GM12878 (cell line): Measurements from ENCODE around the gene IQCK. TPM values are rescaled to one million over a fixed set of nuclear protein-coding genes. Genes with fewer than 3 reads are reported as not detected.

Experiments used
- ATAC-seq: fragments of 200-7000 bp; cut with Tn5 transposase; 3 replicates; pipeline ENCODE4 v1.9.1; 2020; ENCODE audit warnings: mild to moderate bottlenecking, moderate library complexity
- BruUV-seq: library from RNA; stranded (reverse); fragments of 400-500 nt; replicated peaks from 2 replicates; lab custom pipeline; 2021; lab: Mats Ljungman, UMichigan
- CTCF ChIA-PET: fragments of 300-600 bp; sonication (Branson Sonifier 250); formaldehyde crosslinking; extraction: SDS; loops from one replicate; lab custom pipeline; 2021; ENCODE audit warnings: inconsistent platforms; lab: Yijun Ruan, JAX
- POLR2A ChIA-PET: fragments of 350-600 bp; formaldehyde crosslinking; extraction: SDS; loops from one replicate; lab custom pipeline; 2021; ENCODE audit warnings: inconsistent platforms; lab: Charles Lee
- RAD21 ChIA-PET: fragments of 300-600 bp; sonication (Branson Sonifier 250); formaldehyde crosslinking; loops from one replicate; lab custom pipeline; 2023; ENCODE audit warnings: antibody characterized with exemption; ENCODE audit not compliant: unreplicated experiment; lab: Charles Lee
- SMC1A ChIA-PET: fragments of 300-600 bp; sonication (Branson Sonifier 250); formaldehyde crosslinking; loops from one replicate; lab custom pipeline; 2023; ENCODE audit not compliant: unreplicated experiment, uncharacterized antibody; lab: Charles Lee
- DNase-seq: peaks from one replicate; pipeline ENCODE4 v3.0.0-alpha.2; 2011; ENCODE audit warnings: low read depth, low spot score
- FAIRE-seq: peaks from 3 replicates; lab custom pipeline; 2011; peaks lifted over from hg19 to GRCh38; lab: Jason Lieb, UNC
- H2AFZ ChIP-seq: 2 replicates; pipeline ENCODE4 v1.6.0; 2011; ENCODE audit warnings: low read depth, low read length, control low read depth; ENCODE audit not compliant: control insufficient read depth
- H3K27ac ChIP-seq: 2 replicates; pipeline ENCODE4 v1.5.1; 2011; ENCODE audit warnings: control low read depth; ENCODE audit not compliant: control insufficient read depth, insufficient read depth
- H3K27me3 ChIP-seq, 2 experiments: replicated peaks in 1 of 2; 2 replicates each; pipeline versions ENCODE4 v1.6.0 to v1.6.1; 2011; ENCODE audit warnings: low read length in 1 of 2; ENCODE audit not compliant: control insufficient read depth in 2 of 2, insufficient read depth in 2 of 2
- H3K36me3 ChIP-seq, 2 experiments: 2 replicates each; pipeline ENCODE4 v1.5.1; 2011; ENCODE audit warnings: low read length in 1 of 2; ENCODE audit not compliant: control insufficient read depth in 2 of 2, insufficient read depth in 2 of 2
- H3K4me1 ChIP-seq: 2 replicates; pipeline ENCODE4 v1.6.1; 2011; ENCODE audit warnings: mild to moderate bottlenecking, low read length, moderate library complexity, mixed read lengths; ENCODE audit not compliant: control insufficient read depth, insufficient read depth
- H3K4me2 ChIP-seq: 2 replicates; pipeline ENCODE4 v1.6.0; 2011; ENCODE audit warnings: control low read depth; ENCODE audit not compliant: control insufficient read depth, insufficient read depth
- H3K4me3 ChIP-seq: fragments of 200-600 bp; sonication (generic); 2 replicates; pipeline ENCODE4 v1.5.1; 2016
- H3K79me2 ChIP-seq: 2 replicates; pipeline ENCODE4 v1.6.0; 2011; ENCODE audit warnings: low read length; ENCODE audit not compliant: control insufficient read depth, insufficient read depth
- H3K9ac ChIP-seq: 2 replicates; pipeline ENCODE4 v1.8.0; 2011; ENCODE audit warnings: low read length, control low read depth, mixed read lengths; ENCODE audit not compliant: control insufficient read depth, insufficient read depth
- H3K9me3 ChIP-seq: replicated peaks from 3 replicates; pipeline ENCODE4 v1.5.1; 2011; ENCODE audit warnings: mild to moderate bottlenecking, low read length; ENCODE audit not compliant: control insufficient read depth, insufficient read depth
- H4K20me1 ChIP-seq: 2 replicates; pipeline ENCODE4 v1.6.0; 2011; ENCODE audit not compliant: control insufficient read depth, insufficient read depth
- CHD2 ChIP-seq: IDR thresholded peaks from 2 replicates; pipeline ENCODE4 v1.6.1; 2011; ENCODE audit warnings: low read depth, low read length, improper control_type of control experiment, borderline replicate concordance
- IRF3 ChIP-seq: fragments of 450-650 bp; IDR thresholded peaks from 2 replicates; pipeline ENCODE4 v1.6.1; 2014; ENCODE audit warnings: mild to moderate bottlenecking
- SRF ChIP-seq, 2 experiments: IDR thresholded peaks; 2 replicates each; pipeline ENCODE4 v1.6.1; 2011; ENCODE audit warnings: low read depth in 2 of 2, low read length in 2 of 2, mild to moderate bottlenecking in 1 of 2, moderate library complexity in 1 of 2
- WGBS: methylation state at CpG from one replicate; pipeline ENCODE4 v1.1.6; 2016; ENCODE audit warnings: low lambda C conversion rate; ENCODE audit not compliant: insufficient replicate concordance, insufficient coverage; ENCODE audit errors: missing lambda C conversion rate; 5-methylcytosine and 5-hydroxymethylcytosine counted together
- in situ Hi-C: fragments of 300-500 bp; cut with MboI; formaldehyde crosslinking; loops from 9 replicates; pipeline ENCODE4 v1.14.3; 2018; ENCODE audit warnings: mixed read lengths
- intact Hi-C: fragments of 100-400 bp; cut with micrococcal nuclease; formaldehyde crosslinking; loops from one replicate; pipeline ENCODE4 v1.14.2; 2022; ENCODE audit not compliant: unreplicated experiment
- polyA plus RNA-seq, 11 experiments: library from polyadenylated mRNA; depleted of rRNA in 4 of 11; unstranded in 6 of 11; stranded (reverse) in 5 of 11; fragments of >200 nt; fragmentation: Nextera tagmentation in 4 of 11; fragmentation: Illumina TruSeq in 1 of 11; extraction: Ambion mirVana in 4 of 11; extraction: Trizol in 1 of 11; gene quantifications; 1 replicate in 1 of 11; 2 replicates in 10 of 11; pipeline versions ENCODE4 v1.2.1 to v1.2.3, GENCODE V29; 2011 to 2016; ENCODE audit warnings: inconsistent platforms in 2 of 11, missing spikeins in 2 of 11, low read depth in 1 of 11
- total RNA-seq, 4 experiments: library from RNA; depleted of rRNA in 3 of 4; stranded (reverse); fragments of >200 nt in 3 of 4; fragmentation: Illumina TruSeq in 1 of 4; extraction: Trizol in 1 of 4; gene quantifications; 2 replicates each; pipeline versions ENCODE4 v1.2.1 to v1.2.3, GENCODE V29; 2013 to 2021

Gene IQCK
- total and polyA plus RNA-seq, 10 of the 15 experiments (the other 5 are each of a cell fraction or from before 2014, with no cell fraction given), result 1.0 to 4.2 (median 2.4) TPM

GRCh38 chr16:19898166-19898565 is 180.1 kb downstream of the IQCK start:
- in situ Hi-C loops, result no loop called here
- POLR2A ChIA-PET, result interaction anchor here (0.6 kb wide), 1 partner anchor 21 kb away, joined by 3 read pairs; no protein-coding TSS in a partner anchor
- Histone ChIP-seq H3K9me3 (no peaks in the 10 kb centered on the region), H4K20me1 (no peaks in the 10 kb centered on the region), H3K9ac (no peak overlapping the region), H3K36me3 (no peaks in the 10 kb centered on the region), H3K79me2 (no peaks in the 10 kb centered on the region), H3K4me1 (no peaks in the 10 kb centered on the region), H3K4me2 (no peak overlapping the region), H2AFZ (no peak overlapping the region), H3K4me3 (no peak overlapping the region), H3K27me3 (no peaks in the 10 kb centered on the region; a peak in 1 of 4 replicates), H3K27ac (no peak overlapping the region)
- no peak for TF ChIP-seq CHD2
- no peak for TF ChIP-seq IRF3
- TF ChIP-seq SRF (IDR thresholded peaks at IDR 0.05; ENCODE audit: low read depth in 2 of 2, low read length in 2 of 2), result no peak
- CTCF ChIA-PET, result interaction anchor here (0.9 to 8.3 kb wide), 7 partner anchors 9 to 487 kb away, joined by 3 to 83 read pairs (median 4); no protein-coding TSS in a partner anchor
- no peak for FAIRE-seq
- no peak for DNase-seq
- no peak for ATAC-seq
- no TSS peak for BruUV-seq
- intact Hi-C loops, result loop anchor here (2.0 kb wide), 1 partner anchor 485 kb away; no protein-coding TSS in a partner anchor
- 40% methylated on average over 5 of the region's 5 CpGs for WGBS
- RAD21 ChIA-PET, result interaction anchor here (1.3 to 3.2 kb wide), 3 partner anchors 9 to 486 kb away, joined by 7 to 28 read pairs (median 12); no protein-coding TSS in a partner anchor
- SMC1A ChIA-PET, result interaction anchor here (3.3 to 3.6 kb wide), 2 partner anchors 402 to 486 kb away, joined by 19 to 24 read pairs; no protein-coding TSS in a partner anchor
